ENCODE measurements around the gene ELOVL1.

DNA sequence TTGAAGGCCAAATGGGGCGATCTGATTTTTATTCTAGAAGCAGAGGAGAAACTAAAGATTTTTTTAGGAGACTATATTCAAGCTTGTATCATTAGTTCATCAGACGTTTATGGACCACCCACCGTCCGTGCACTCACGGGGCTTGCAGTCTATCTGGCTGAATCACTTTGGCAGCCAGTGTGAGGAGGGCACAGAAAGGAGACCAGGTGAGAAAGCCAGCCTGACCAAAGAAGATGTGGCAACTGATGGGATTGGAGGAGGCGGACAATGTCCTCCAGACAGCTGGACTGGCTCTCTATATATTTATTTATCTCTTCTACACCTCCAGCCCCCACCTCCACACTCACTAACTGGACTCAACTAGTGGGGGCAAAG is 822 bp upstream of the ELOVL1 start:
- TF ChIP-seq, protein P1, sequence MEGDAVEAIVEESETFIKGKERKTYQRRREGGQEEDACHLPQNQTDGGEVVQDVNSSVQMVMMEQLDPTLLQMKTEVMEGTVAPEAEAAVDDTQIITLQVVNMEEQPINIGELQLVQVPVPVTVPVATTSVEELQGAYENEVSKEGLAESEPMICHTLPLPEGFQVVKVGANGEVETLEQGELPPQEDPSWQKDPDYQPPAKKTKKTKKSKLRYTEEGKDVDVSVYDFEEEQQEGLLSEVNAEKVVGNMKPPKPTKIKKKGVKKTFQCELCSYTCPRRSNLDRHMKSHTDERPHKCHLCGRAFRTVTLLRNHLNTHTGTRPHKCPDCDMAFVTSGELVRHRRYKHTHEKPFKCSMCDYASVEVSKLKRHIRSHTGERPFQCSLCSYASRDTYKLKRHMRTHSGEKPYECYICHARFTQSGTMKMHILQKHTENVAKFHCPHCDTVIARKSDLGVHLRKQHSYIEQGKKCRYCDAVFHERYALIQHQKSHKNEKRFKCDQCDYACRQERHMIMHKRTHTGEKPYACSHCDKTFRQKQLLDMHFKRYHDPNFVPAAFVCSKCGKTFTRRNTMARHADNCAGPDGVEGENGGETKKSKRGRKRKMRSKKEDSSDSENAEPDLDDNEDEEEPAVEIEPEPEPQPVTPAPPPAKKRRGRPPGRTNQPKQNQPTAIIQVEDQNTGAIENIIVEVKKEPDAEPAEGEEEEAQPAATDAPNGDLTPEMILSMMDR (IDR thresholded peaks at IDR 0.05), result no peak
- TF ChIP-seq POLR2A (IDR thresholded peaks at IDR 0.05), result no peak
